ENCODE results near the gene THUMPD3. TPM values are rescaled to one million over a fixed set of nuclear protein-coding genes. Genes with fewer than 3 reads are reported as not detected.

THUMPD3 gene
- total RNA-seq, 1 experiment from 2014 or later, result 116 TPM

GRCh38 chr3:9396632-9397331, 33.9 kb downstream of the THUMPD3 start:
- DNase-seq (ENCODE audit: low spot score), result peak; percentile 99

- peak; percentile 93 for DNase-seq (ENCODE audit: low spot score)
These were observed 34.6 kb downstream of the THUMPD3 start, which contains the start of gene SETD5 for GRCh38 chr3:9397332-9397905. Gene SETD5 (plus strand): TSS chr3:9397615. CDS start chr3:9428939, 31,324 bp downstream.

- DNase-seq (ENCODE audit: low spot score), result peak; percentile 43
These were observed 35.2 kb downstream of the THUMPD3 start for GRCh38 chr3:9397906-9398699.

- peak; percentile 46 for DNase-seq (ENCODE audit: low spot score)
These were observed 36.0 kb downstream of the THUMPD3 start for GRCh38 chr3:9398700-9399336.

GRCh38 chr3:9399337-9399703, 36.5 kb downstream of the THUMPD3 start:
- DNase-seq (ENCODE audit: low spot score), result no peak

- DNase-seq (ENCODE audit: low spot score), result peak; percentile 81
These were observed 36.9 kb downstream of the THUMPD3 start for GRCh38 chr3:9399746-9400145.

- DNase-seq (ENCODE audit: low spot score), result no peak
These were observed 37.8 kb downstream of the THUMPD3 start for GRCh38 chr3:9400616-9401015.

- DNase-seq (ENCODE audit: low spot score), result no peak
These were observed 39.1 kb downstream of the THUMPD3 start for GRCh38 chr3:9401986-9402385.

GRCh38 chr3:9402410-9403228, 39.8 kb downstream of the THUMPD3 start:
- no peak for DNase-seq (ENCODE audit: low spot score)

GRCh38 chr3:9403463-9403862, 40.6 kb downstream of the THUMPD3 start:
- no peak for DNase-seq (ENCODE audit: low spot score)

- DNase-seq (ENCODE audit: low spot score), result no peak
These were observed 41.8 kb downstream of the THUMPD3 start for GRCh38 chr3:9404680-9405079.

- no peak for DNase-seq (ENCODE audit: low spot score)
These were observed 42.9 kb downstream of the THUMPD3 start for GRCh38 chr3:9405756-9406155.

- no peak for DNase-seq (ENCODE audit: low spot score)
These were observed 44.2 kb downstream of the THUMPD3 start for GRCh38 chr3:9406856-9407626.

GRCh38 chr3:9408061-9408460, 45.2 kb downstream of the THUMPD3 start:
- DNase-seq (ENCODE audit: low spot score), result no peak

GRCh38 chr3:9408546-9408945, 45.7 kb downstream of the THUMPD3 start:
- no peak for DNase-seq (ENCODE audit: low spot score)

GRCh38 chr3:9409981-9410854, 47.4 kb downstream of the THUMPD3 start:
- no peak for DNase-seq (ENCODE audit: low spot score)

GRCh38 chr3:9411302-9411701, 48.4 kb downstream of the THUMPD3 start:
- DNase-seq (ENCODE audit: low spot score), result no peak

- no peak for DNase-seq (ENCODE audit: low spot score)
These were observed 49.4 kb downstream of the THUMPD3 start for GRCh38 chr3:9412293-9412692.

- DNase-seq (ENCODE audit: low spot score), result no peak
These were observed 52.0 kb downstream of the THUMPD3 start for GRCh38 chr3:9414826-9415225.
